Epidermal melanocyte (primary cell): ENCODE data around the gene ARMH4.

Source experiments
- DNase-seq: peaks from one replicate; pipeline ENCODE4 v3.0.0; 2011; ENCODE audit warnings: low spot score; ENCODE audit not compliant: insufficient read length

Gene ARMH4

DNA sequence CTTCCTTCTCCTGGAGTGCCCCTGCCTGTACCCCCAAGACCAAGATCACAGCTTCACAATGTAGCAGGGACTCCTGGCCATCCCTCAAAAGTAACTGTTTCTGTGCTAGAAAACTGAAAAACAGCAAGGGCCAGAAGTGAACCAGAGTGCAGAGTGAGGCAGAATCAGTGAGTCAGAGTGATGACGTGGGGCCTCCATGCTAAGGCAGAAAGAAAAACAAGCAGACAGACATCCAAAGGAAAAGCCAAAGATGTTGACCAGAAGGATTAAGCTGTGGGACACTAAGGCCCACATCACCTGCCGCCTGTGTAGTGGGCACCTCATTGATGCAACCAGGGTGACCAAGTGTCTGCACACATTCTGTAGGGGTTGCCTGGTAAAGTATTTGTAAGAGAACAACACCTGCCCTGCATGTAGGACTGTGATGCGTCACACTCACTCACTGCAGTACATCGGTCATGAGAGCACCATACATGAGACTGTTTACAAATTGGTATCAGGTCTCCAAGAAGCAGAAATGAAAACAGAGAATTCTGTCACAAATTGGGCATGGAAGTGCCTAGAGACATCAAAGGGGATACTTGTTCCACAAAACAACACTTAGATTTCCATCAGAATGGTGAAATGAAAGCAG, 51.2 kb downstream of the ARMH4 start:
- DNase-seq = no peak

DNA sequence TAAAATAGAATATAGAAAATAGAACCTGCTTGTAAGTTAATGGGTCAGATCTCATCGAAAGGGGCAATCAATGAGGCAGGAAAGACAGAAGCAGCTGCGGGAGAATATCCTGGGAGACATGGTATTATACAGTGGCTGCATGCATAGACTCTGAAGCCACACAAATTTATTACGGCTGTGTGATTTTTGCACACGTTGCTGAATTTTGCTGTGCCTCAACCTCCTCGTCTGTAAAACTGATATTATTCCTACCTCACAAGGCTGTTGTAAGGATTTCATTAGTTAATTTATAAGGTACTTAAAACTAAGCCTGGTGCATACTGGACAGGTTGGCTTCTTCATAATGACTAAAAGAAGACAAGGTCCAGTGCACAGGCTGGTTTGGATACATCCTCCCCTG, 52.3 kb downstream of the ARMH4 start:
- DNase-seq = no peak

DNA sequence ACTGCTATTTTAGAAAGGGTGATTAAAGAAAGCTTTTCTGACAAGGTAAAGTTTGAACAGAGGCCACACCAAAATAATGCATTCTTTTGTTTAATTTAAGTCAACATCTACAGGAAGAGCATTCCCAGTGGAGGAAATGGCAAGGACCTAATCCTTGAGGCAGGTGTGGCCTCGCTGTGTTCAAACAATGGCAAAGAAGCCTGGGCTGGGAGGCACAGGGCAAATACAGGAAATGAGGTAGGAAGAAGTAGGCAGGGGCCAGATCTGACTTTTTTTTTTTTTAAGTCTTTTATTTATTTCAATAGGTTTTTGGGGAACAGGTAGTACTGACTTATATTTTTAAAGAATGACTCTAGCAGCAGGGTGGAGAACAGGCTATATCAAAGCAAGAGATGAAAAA, 53.5 kb downstream of the ARMH4 start:
- no peak for DNase-seq

DNA sequence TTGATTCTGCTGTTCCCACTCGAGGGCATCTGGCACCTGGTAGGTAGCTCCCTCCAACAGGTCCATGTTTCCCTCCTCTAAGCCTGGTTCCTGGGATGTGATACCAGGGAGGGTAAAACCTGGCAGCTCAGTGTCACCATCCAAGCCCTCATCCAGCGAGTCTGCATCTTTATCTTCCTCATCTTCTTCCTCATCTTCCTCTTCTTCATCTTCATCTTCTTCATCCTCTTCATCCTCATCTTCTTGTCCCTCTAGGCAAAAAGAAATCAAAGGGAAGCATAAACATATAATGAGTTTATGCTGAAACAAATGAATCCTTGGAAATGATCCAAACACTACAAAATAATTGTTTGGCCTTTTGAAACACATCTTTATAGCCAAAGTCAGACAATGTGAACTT, 55.3 kb downstream of the ARMH4 start:
- DNase-seq = no peak

- DNase-seq = no peak
Measured at GRCh38 chr14:58091883-58092630, 60.0 kb downstream of the ARMH4 start.

- no peak for DNase-seq
Measured at GRCh38 chr14:58089612-58090011, 62.4 kb downstream of the ARMH4 start.

DNA sequence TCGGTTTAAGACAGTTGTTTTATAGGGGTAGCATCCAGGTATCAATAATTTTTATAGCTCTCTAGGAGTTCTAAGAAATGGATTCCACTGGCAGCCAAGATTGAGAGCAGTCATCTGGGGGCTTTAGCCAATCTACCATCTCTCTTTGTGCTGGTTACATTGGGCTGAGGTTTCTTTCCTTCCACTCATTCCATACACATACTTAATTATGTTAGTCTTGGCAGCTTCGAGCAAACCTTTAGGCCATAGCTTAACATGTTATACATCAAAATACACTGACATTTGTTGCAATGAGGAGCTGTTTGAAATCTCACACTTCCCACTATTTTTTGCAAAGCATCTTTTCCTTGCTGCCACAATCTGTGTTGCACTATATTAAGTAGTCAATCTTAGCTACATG, 63.1 kb downstream of the ARMH4 start:
- no peak for DNase-seq

DNA sequence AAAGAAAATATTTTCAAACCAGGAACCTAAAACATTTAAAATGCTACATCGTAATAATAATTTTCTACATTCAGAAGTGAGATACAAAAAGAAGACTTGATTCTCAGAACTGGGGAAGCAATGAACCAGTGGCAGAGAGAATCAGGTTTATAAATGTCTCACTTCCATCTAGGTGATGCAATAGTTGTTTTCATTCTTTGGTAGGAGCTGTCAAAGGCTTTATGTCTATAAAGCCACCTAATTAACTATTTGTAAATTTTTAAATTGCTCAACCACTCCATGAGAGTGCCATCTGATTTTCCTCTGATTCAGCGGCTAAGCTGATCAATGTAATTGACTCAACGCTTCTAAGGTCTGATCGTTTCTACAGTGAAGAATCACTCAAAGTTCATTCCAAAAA, 66.1 kb downstream of the ARMH4 start:
- DNase-seq = no peak

- peak; percentile 74 for DNase-seq
Measured at GRCh38 chr14:58082491-58083098, 69.4 kb downstream of the ARMH4 start.

DNA sequence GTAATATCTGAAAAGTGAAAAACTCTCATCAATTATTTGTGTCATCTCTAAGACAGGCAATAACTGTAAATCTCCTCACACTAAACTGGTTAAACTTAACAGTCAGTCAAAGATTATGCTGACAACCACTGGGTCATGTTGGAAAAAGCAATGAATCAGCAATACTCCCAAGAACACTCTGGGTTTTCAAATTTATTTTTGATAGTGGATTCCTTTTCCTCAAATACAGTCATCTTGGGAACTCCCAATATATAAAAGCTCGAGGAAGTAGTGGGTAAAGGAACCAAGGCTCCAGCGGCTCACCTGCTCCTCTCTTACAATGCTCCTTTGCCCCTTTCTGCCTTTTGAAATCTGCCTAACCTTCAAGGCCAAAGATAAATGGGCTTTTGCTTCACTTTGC, 70.0 kb downstream of the ARMH4 start:
- no peak for DNase-seq

GRCh38 chr14:58078471-58078870, 73.5 kb downstream of the ARMH4 start:
- no peak for DNase-seq

- no peak for DNase-seq
Measured at GRCh38 chr14:58078068-58078467, 73.9 kb downstream of the ARMH4 start.

DNA sequence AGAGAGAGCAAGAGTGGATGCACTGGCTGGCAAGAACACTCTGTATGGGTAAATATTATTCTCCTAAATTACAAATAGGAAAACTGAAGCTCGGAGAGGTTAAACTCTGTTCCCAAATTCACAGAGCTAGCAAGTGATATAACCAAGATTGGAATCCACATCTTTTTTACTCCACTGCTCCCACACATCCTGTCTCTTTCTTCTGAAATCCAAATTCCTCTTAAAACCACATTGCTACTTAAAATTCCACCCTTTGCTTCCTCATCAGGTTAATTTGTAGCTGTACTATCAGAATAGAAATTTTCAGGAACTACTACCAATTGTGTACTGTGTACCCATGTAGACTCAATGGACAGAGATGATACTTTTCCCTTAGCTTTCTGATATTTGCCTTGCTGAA, 74.4 kb downstream of the ARMH4 start:
- DNase-seq = no peak

DNA sequence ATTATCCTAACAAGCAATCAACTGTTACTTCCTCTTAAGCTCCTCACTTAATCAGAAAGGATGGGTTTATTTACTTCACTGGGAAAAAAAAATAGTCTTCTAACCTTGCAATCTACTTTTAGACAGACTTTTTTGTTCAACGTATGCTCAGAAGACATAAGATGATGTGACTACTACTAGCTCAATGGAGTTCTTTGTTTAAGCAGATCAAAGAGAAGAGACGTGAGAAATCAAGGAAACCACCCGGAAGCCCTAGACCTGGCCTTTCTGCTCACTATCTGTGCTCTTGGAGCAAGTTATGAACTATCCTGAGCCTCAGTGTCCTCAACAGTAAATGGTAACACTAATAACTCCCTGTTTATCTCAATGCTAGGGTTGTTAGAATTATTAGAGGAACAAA, 78.5 kb downstream of the ARMH4 start:
- DNase-seq = no peak

DNA sequence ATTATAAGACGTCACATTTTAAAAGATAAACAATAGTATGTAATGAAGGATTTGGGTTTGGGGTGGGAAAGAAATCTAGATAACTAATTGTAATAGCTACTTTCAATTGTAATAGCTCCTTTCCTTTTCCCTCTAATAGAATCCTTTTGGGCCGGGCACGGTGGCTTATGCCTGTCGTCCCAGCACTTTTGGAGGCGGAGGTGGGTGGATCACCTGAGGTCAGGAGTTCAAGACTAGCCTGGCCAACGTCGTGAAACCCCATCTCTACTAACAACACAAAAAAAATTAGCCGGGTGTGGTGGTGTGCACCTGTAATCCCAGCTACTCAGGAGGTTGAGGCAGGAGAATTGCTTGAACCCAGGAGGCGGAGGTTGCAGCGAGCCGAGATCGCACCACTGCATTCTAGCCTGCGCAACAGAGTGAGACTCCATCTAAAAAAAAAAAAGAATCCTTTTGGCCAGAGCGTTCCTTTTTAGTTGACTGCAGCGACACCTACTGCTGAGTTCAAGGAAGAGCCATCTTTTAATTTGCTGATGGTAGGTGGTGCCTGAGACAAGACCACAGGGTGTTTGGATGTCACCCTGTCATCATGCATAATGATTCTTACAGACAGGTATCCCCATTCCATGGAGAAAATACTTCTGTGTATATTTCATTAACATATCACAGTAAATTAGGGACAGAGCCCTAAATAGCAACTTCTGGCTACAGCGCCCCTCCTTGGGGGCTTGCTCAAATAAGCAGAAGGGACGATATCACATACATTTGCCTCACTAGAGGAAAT, 79.5 kb downstream of the ARMH4 start:
- DNase-seq = no peak

DNA sequence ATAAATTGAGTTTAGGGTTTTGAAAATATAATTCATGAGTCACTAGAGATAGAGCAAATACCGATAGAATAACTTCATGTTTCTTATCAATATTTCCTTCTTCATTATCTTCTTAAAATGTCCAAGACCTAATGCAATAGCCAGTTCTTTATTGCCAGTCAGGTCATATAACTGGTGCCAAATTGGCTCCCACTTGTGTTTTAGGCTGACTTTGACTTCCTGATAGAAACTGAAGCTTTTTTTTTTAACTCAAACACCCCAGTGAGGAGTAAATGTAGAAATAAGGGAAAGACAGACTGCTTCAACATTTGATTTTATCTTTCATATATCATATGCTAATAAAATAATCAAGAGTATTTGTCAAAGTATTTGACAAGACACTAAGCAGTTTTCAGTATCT, 80.7 kb downstream of the ARMH4 start:
- DNase-seq = no peak

- no peak for DNase-seq
Measured at GRCh38 chr14:58068306-58068705, 83.7 kb downstream of the ARMH4 start.

DNA sequence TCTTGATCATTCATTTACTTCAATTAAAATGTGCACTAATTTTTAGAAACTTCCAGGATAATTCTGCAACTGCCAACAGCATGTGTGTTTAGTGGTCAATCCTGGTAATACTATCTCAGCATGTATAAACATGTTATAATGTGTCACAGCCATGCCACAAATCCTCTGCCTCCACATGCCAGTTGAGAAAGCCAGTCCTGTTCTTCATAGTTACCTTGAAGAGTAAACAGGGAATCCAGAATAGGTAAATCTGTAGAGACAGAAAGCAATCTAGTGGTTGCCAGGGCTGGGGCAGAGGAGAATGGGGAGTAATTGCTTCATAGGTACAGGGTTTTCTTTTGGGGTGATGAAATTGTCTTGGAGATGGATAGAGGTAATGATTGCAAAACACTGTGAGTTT, 85.9 kb downstream of the ARMH4 start:
- DNase-seq = no peak

- no peak for DNase-seq
Measured at GRCh38 chr14:58061581-58061980, 90.4 kb downstream of the ARMH4 start.

DNA sequence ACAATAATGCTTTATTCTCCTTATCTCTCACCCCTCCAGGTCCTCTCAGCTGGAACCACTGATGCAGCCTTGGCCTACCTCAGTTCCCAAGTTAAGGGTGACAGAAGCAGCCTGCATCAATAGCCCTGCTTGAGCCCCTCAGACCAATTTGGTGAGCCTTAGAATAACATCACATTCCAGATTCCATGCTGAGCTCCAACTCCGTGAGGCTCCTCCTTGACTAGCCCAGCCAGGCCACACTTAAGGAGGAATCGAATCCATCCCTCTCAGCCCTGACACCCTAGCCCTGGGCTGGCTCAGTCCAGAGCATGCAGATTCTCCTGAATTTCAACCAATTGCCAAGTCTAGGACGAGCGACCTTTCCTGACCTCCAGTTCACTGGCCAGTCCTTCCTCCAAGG, 91.1 kb downstream of the ARMH4 start:
- DNase-seq = no peak

DNA sequence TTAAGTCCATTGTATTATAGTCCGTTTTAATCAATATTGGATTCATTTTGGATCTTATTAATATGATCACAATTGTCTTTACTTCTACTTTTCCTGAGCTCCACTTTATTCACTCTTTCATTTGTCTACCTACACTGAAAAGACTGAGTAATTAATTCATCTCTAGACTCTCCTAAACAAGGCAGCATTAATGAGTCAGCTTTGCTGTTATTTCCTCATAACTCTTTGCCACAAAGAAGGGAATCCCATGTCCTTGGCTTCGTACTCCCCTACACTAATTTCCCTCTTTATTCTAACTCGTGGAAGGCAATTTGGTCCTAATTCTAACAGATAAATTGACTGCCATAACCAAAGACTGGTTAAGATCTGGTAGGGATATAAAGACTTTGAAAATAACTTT, 91.9 kb downstream of the ARMH4 start:
- DNase-seq = no peak

- DNase-seq = no peak
Measured at GRCh38 chr14:58059126-58059525, 92.9 kb downstream of the ARMH4 start.
